ENCODE data around the gene EYA4.

EYA4 gene

GRCh38 chr6:133265066-133265465, 23.9 kb downstream of the EYA4 start:
- no peak for DNase-seq (ENCODE audit: low read depth)

DNA sequence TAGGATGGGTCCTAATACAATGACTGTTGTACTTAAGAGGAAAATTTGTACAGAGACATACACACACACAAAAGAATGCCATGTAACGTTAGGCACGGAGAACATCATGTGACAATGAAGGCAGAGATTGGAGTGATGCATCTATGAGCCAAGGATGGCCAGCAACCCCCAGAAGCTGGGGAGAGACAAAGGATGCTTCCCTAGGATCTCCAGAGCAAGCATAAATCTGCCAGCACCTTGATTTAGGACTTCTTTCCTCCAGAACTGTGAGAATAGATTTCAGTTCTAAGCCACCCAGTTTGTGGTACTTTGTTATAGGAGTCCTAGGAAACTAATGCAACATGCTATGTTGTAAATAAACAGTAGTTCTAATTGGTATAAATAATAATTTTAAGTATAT, 25.0 kb downstream of the EYA4 start:
- TF ChIP-seq CTCF (IDR thresholded peaks at IDR 0.05; ENCODE audit: low read length, missing control alignments), result no peak
- no peak overlapping the region for H3K4me3 ChIP-seq (replicated peaks; ENCODE audit: low read depth, low read length)
- no peak for DNase-seq (ENCODE audit: low read depth)

More at GRCh38 chr6:133265066-133265465, 23.9 kb downstream of the EYA4 start:
- TF ChIP-seq CTCF (IDR thresholded peaks at IDR 0.05; ENCODE audit: low read length, missing control alignments), result no peak
- no peak overlapping the region for H3K4me3 ChIP-seq (replicated peaks; ENCODE audit: low read depth, low read length)

GRCh38 chr6:133268621-133269020, 27.5 kb downstream of the EYA4 start:
- no peak for TF ChIP-seq CTCF (IDR thresholded peaks at IDR 0.05; ENCODE audit: low read length, missing control alignments)
- H3K4me3 ChIP-seq (replicated peaks; ENCODE audit: low read depth, low read length), result no peak overlapping the region
- no peak for DNase-seq (ENCODE audit: low read depth)

DNA sequence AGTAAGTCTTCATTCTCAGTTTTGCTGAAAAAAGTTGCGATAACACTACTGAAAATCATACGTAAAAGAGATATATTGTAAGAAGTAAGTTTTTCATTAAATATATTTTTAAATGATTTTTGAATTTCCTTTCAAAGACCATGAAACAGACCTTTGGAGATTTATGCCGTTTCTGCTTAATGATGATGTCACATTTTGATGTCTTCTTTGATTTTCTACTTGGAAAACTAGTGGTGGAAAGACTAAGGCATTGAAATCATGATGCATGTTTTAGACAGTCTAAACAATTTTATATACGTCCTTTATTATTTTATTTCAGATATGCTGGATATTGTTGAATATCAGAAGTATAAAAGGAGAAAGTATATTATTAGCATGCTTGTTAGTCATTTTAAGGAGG, 33.7 kb downstream of the EYA4 start:
- TF ChIP-seq CTCF (IDR thresholded peaks at IDR 0.05; ENCODE audit: low read length, missing control alignments), result no peak
- no peak overlapping the region for H3K4me3 ChIP-seq (replicated peaks; ENCODE audit: low read depth, low read length)
- DNase-seq (ENCODE audit: low read depth), result no peak

DNA sequence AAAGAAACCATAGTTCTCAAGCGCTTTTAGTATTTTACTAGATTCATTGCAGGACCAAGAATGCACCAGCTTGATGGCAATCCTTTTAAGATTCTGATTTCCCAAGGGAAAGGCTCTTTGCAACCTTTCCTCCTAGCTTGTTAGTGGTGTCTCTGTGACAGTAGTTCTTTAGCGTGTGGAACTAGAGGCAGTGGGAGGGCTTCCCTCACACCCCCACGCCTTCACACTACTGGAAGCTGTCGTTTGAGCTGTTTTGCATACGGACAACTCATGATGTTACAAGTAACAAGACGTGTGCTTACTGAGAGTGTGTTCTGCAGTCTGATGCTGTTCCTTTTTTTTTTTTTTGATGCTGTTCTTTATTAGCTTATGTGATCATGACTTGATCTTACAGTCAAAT, 34.1 kb downstream of the EYA4 start:
- TF ChIP-seq CTCF (IDR thresholded peaks at IDR 0.05; ENCODE audit: low read length, missing control alignments), result no peak
- H3K4me3 ChIP-seq (replicated peaks; ENCODE audit: low read depth, low read length), result no peak overlapping the region
- DNase-seq (ENCODE audit: low read depth), result no peak

- no peak for TF ChIP-seq CTCF (IDR thresholded peaks at IDR 0.05; ENCODE audit: low read length, missing control alignments)
- no peak overlapping the region for H3K4me3 ChIP-seq (replicated peaks; ENCODE audit: low read depth, low read length)
- no peak for DNase-seq (ENCODE audit: low read depth)
Measured at GRCh38 chr6:133277228-133277899, 36.2 kb downstream of the EYA4 start.

- DNase-seq (ENCODE audit: low read depth), result no peak
- TF ChIP-seq CTCF (IDR thresholded peaks at IDR 0.05; ENCODE audit: low read length, missing control alignments), result no peak
- H3K4me3 ChIP-seq (replicated peaks; ENCODE audit: low read depth, low read length), result no peak overlapping the region
Measured at GRCh38 chr6:133277900-133278545, 36.9 kb downstream of the EYA4 start.

Measured in fibroblast of pulmonary artery (primary cell).